HG02884 (cell line): ENCODE measurements around the gene CDC42EP3.

ENCODE experiments used
- ATAC-seq: cut with Tn5 transposase; IDR thresholded peaks from one replicate; pipeline ENCODE4 v1.9.1; 2021; ENCODE audit warnings: mild to moderate bottlenecking, moderate library complexity; ENCODE audit not compliant: unreplicated experiment

CDC42EP3 gene

DNA sequence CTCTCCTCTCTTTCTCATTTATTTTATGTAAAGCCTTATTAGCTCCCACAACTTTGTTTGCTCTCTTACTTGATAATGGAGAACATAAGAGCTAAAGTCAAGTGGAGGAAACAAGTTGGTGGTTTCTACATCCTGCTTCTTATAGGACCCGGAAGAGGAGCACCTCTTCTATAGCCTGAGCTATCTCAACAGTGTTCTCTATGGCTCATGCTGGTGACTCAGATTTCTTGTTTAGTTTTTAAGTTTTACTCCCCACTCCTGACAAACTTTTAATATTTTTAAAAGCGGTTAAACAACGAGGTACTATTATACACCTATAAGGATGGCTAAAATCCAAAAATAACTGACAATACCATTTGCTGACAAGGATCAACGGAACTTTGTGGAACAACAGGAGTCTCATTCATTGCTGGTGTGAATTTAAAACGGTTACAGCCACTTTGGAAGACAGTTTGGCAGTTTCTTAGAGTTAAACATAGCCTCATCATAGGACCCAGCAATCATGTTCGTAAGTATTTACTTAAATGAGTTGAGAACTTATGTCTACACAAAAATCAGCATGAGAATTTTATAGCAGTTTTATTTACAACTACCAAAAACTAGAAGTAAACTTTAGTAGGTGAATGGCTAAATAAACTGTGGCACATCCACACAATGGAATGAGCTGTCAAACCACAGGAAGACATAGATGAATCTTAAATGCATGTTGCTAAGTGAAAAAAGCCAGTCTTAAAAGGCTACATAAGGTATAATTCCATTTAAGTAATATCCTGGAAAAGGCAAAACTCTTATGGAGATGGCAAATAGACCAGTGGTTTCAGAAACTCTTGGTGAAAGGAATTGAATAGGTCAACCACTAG is 12.7 kb upstream of the CDC42EP3 start:
- ATAC-seq, result no peak

DNA sequence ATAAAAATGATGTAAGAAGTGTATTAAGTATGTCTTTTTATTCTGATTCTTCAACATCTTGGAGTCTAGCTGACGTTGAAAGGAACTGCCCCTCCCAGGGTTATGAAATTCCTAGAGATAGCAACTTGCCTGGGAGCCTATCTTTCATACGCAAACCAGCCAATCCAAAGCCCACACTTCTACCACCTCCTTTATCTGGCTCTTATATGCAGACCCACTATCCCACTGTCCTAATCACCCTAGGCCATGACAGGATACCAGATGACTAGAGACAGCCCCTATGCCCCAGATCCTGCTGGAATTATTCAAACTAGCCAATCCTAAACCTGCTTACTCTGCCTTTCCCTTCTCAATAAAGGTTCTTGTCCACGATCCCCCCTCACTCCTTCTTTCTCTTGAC is 11.8 kb upstream of the CDC42EP3 start:
- ATAC-seq, result no peak

DNA sequence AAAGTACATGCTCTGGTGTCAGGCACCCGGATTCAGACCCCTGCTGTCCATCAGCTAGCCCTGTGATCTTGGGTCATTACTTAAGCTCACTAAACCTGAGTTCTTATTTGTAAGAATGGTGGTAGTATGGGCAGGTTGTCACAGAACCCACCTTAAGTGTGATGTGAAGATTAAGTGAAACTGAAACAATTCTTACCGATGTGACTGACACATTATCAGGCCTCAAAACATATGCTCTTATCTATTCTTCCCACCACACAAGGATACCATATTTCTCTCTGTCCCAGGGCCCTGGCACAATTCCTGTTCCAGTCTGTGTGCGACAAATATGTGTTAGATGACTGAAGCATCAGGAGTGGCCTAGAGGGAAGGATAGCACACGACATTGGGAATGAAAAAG is 11.0 kb upstream of the CDC42EP3 start:
- no peak for ATAC-seq

DNA sequence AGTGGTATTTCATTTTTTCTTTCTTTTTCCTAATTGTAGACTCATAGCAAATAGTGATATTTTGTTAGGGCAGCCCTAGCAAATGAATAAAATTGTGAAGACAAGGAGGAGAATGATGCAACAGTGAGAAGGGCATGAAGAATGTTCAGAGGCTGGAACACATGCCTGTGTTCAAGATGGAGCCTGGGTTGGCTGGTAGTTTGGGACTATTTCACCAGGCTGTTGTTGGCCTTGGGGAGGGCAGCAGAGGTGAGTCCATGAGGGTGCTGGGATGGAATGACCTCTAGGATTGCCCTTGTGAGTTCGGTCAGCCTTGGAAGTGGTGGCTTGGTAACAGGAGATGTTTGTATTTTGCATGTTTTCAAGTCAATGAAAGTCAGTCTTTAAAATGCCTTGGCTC is 10.1 kb upstream of the CDC42EP3 start:
- ATAC-seq, result no peak

DNA sequence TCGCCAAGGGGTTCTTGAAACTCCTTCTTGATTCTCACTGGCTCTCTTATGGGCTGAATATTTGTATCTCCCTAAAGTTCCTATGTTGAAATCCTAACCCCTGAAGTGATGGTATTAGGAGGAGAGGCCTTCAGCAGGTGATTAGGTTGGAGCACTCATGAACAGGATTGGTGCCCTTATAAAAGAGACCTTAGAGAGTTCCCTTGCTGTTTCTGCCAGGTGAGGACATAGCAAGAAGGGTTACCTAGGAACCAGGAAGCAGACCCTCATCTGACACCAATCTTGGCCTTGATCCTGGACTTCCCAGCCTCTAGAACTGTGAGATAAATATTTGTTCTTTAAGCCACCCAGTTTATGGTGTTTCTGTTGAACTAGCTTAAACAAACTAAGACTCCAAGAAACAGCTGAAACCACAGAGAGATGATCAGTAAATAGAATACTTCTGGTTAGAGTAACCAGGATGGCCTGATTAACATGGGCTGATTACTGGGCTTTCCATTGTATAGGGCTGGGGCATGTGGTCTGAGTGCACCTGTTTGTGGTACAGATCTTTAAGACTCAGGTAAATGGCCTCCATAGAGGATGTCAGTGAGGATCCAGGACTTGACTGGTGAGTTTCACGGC is 7.7 kb upstream of the CDC42EP3 start:
- ATAC-seq, result no peak

DNA sequence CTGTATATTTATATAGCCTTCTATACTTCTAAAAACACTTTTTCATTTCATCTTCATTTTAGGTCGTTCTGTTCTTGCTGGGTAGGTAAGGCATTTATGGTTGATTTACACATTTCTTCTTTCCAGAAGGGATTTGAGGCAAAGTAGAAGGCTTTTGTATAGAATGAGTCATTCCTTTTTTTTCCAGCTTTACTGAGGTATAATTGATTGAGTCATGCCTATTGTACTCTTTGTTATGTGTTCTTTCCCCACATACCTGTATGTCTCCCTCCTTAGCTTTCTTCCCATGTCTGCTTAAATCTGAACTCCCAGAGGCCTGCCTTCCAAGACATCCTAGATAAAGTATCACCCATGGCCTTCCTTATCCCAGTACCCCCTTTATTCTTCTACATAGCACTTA is 4.8 kb upstream of the CDC42EP3 start:
- no peak for ATAC-seq

DNA sequence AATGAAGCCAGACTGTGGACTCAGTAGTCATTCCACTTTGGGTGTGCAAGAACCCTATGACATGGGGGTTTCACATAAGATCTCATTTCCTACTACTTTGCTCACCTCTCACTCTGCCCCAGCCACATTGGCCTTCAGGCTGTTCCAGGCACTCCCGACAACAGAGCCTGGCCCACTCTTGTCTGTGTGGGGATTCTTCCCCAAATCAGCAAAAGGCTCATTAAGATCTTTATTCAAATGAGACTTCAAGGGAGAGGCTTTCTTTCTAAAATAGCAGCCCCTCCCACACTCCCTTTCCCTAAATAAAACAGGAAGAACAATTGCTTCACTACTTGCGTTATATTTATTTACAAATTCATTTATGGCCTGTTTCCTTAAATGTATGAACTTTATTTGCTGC is 3.5 kb upstream of the CDC42EP3 start:
- ATAC-seq, result no peak

DNA sequence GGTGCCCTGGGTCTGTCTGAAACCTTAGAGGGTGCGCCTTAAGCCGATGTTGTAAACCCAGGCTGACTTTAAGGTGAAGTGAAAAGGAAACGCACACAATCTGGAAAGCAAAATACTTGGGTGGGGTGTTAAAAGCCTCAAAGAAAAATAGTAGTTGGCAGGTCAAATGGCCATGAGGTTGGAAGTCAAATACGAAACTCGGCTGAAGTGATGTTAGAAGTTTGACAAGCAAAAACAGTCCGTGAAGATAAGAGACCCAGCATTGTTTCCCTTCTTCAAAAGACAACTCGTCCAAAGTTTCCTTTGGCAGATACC is 1.4 kb upstream of the CDC42EP3 start:
- no peak for ATAC-seq

DNA sequence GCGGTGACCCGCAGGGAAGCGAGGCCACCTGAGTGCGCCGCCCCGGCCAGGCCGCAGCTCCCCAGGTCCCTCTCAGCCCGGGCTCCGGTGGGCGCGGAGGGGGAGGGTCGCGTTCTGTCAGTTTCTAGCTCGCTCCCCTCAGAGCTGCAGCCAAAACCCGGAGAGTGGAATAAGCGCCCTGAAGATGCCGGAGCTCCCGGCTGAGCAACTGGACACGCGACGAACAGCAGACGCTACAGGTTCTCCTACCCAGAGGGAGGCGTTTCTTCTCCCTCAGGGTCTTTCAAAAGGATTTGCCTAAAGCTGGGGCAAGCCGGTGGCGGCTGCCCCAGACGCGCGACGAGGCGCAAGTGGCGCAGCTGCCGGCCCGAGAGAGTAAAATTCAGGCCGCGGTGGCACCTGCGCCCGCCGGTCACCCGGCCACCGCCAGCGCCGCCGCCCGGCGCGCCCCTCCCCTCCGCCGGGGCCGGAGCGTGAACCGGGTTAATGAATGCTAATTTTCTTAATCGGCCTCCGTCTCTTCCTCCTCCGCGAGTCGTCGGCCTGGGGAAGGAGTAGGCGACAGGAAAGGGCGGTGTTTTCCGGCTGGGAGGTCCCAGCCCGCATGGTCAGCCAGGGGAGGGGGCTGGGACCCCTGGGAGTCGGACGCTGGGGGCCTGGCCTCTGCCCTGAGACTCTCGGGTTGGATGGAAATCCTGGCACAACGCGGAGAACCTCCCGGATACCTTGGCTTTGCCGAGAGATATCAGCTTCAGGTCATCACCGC is 845 bp upstream of the CDC42EP3 start:
- peak; percentile 42 for ATAC-seq

DNA sequence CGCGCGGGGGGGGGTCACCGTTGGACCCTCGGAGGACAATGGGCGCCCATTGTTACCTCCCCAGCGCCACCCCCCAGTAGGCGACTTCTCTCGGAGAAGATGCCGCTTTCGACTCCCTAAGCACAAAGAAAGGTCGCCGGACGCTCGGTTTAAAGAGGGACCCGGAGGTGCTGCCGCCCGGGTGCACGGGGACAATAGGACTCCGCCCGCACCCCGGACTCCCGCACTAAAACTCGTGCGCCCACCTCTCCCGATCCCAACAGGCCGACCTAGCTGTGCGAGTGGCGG is 318 bp upstream of the CDC42EP3 start:
- ATAC-seq, result peak; percentile 5

DNA sequence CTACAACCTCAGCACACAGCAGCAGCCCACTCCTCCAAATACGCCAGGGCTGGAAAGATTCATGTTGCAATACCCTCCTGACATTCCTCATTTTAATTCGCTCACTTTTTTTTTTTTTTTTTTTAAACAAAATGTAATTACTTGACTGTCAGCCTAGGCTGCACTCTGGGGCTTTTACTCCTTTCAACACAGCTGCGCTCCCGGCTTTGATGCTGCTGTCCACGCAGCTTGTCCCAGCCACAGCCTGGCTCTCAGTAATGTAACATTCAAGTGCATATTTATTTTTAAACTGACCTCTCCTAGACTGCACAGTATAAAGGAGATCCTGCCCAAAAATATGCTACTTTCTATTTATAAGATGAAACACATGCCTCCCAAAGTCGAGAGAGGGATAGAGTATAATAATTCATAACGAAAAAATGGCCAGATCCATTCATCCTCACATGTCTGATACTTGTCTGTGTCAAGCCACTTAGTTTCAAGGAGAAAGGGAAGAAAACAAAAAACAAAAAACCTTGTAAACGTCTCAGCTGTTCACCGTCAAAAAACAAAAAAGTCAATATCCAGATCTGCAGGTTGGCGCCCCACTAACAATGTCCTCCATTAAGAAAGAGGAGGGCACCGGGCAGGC is 949 bp downstream of the CDC42EP3 start:
- no peak for ATAC-seq

DNA sequence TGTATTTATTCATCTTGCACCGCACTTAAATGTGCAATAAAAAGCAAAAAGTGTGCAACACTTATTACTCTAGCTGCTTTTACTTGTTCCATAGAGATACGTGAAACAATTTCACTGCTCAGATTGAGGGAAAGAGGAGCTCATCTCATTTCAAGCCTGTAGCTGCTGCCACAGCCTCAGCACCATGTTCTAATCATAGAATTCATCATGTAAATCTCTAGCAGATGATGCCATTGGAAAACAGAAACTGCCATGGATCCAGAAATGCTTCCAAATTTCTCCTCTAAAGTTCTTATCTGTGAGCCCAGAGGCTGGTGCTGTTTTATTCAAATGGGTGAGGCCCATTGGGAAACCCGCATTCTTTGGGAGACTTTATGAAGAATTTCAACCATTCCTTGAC is 2.0 kb downstream of the CDC42EP3 start:
- no peak for ATAC-seq

DNA sequence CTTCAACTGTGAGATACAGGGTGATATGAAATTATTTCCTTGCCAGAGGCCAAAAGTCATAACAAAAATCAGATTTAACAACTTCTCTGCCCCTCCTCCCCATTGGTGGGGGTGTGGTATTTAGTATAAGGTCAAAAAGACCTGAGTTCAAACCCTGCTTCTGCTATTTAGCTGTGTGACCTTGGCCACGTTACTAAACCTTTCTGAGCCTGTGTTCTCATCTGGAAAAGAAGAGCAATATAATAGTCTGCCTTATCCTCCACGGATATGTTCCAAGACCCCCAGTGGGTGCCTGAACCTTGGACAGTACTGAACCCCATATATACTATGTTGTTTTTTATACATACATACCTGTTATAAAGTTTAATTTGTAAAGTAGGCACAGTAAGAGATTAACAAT is 3.7 kb downstream of the CDC42EP3 start:
- no peak for ATAC-seq

DNA sequence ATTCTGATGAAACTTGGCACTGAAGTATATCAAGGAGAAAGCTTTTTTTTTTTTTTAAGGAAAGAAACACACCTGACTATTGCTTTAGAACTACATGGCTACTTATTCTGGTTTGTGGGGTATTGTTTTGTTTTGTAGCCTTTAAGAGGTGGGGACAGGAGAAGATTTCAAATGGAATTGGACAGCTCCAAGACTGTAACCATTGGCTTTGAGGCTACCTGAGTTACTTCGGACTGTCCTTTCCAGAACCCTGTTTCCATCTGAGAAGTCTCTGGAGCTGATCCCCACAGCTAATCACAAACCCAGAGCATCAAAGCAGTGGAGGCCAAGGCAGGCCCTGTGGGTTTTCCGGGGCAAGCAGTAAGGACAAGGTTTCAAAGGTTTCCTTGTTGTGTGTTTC is 4.7 kb downstream of the CDC42EP3 start:
- ATAC-seq, result no peak

DNA sequence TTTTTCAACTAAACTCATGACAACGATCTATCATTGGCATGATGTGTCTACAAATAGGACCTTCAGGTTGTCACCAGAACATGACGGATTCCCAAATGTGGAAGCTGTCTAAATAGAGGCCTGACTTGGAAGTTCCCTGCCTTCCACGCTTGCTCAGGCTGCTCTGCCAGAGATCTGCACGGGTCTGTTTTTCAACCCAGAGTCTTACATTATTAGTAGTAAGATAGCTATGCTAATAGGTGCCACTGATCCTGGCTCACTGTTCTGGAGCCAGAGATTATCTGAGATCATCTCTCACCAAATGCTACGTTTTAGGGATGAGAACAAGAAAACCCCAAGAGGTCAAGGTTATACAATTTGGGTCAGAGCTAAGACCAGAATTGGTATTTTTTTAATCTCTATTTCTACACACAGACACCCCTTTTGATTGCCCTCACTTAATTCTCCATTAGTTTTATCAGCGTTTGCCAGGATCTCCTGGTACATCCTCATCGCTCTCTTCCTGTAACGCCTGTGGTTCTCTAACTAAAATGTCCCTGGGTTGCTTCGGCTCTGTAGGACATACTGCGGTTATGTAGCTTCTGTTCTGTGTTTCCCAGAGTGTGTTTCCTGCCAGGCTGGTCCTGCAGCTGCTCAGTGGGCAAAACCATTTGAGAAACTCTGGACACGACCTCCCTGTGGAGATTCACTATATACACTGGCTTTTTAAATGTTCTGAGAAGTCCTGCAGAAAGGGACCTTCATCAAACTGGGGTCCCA is 5.7 kb downstream of the CDC42EP3 start:
- no peak for ATAC-seq

DNA sequence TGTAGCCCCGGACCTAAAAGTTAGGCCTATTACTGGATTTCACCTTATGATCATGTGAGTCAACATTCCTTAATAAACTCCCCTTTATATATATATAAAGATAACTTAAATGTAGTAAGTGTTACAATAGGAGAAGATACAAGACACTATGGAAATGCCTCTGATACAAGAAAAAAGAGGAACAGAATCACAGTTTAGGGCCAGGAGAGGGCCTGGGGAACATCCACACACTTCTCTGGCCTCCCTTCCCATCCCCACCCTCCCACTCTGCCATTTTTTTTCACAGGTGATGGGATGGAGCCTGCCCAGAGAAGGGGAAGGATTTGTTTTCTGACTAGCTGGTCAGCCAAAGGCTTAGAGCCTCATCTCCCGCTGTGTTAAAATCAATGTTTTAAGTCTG is 6.4 kb downstream of the CDC42EP3 start:
- no peak for ATAC-seq

DNA sequence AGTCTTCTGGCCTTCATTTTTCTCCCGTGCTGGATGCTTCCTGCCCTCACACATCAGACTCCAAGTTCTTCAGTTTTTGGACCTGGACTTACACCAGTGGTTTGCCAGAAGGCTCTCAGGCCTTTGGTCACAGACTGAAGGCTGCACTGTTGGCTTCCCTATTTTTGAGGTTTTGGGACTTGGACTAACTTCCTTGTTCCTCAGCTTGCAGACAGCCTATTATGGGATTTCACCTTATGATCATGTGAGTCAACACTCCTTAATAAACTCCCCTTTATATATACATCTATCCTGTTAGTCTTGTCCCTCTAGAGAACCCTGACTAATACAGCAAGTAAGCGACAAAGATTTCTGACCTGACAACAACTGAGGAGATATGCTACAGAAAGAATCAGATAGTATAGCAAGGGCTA is 7.2 kb downstream of the CDC42EP3 start:
- no peak for ATAC-seq

DNA sequence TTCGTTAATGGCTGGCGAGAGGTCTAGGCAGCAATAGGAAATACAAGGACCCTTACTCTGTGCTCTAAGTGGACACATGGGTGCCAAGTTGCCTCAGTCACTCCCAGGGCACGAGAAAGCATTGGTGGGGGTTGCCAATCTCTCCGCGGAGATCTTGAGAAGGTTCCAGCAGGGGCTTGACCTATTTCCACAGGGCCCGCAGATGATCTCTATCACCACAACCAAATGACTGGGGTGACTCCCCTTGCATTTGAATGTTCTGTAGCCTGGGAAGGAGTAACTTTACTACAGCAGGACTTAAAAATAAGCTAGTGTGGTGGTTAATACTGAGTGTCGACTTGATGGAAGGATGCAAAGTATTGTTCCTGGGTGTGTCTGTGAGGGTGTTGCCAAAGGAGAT is 8.1 kb downstream of the CDC42EP3 start:
- ATAC-seq, result no peak

DNA sequence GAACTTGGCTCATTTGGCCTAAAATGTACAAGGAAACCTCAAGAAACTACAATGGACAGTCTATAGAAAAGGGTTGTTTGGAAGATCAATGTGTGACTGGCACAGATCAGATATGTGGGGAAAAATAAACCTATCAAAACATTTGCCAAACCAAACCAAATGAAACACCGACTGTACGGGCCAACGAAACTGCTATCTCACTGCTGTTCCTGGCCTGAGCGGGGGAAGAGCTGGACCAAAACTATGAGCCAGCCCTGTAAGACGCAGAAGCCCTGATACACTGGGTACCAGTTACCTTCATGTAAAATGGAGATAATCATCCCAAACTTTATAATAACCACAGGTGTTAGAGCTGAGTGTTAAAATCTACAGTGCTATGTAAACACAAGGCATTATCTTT is 11.7 kb downstream of the CDC42EP3 start:
- ATAC-seq, result no peak

DNA sequence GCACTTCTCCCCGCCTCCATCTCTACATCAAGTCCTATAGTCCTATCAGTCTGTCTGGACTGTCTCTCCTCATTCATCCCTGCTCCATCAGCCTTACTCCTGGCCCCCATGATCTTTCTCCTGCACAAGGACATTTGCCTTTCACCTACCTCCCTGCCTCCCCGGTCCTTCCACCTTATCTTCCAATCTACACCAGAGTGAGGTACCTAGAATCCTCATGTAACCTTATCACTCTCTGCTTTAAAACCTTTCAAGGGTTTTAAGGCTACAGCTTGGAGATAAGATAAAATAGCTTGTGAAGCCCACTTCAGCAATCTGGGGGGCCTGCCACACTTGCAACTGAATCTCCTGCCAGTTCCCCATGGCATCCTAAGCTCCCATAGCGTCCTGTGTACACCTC is 12.8 kb downstream of the CDC42EP3 start:
- no peak for ATAC-seq

DNA sequence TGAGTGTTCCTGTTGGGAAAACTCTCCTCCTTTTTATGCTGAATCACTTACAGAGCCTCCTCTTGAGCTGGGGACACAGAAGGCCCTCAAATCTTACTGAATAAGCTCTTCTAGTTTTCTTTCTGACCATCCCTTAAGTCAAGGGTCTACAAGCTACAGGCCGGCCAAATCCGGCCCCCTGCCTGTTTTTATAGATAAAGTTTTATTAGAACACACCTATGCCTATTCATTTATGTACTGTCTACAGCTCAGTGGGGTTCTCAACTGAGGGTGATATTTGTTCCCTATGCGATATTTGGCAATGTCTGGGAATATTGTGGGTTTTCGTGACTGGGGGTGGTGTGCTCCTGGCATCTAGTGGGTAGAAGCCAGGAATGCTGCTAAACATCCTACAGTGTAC is 14.0 kb downstream of the CDC42EP3 start:
- ATAC-seq, result no peak
